GM18507 (cell line): Measurements from ENCODE around the gene SGSM2.
"Not testable (repeated sequence)": the region's sequence is repeated elsewhere in the genome, so short reads cannot be mapped to it uniquely, and the experiment has no call there.

Experiments used
- DNase-seq: peaks from one replicate; pipeline ENCODE4 v3.0.0; 2011; ENCODE audit warnings: low read depth; ENCODE audit not compliant: insufficient read length; ENCODE audit errors: extremely low spot score
- FAIRE-seq: peaks from 2 replicates; lab custom pipeline; 2011; peaks lifted over from hg19 to GRCh38; lab: Jason Lieb, UNC

The SGSM2 gene

GRCh38 chr17:2336852-2337543, at the start of gene SGSM2:
SGSM2 (plus strand) TSS chr17:2337501; CDS start chr17:2337689, 188 bp downstream.
- FAIRE-seq = peak; percentile 9
- DNase-seq = peak; percentile 60

- no peak for DNase-seq
- peak; percentile 72 for FAIRE-seq
These were observed 47.3 kb upstream of the SGSM2 start for GRCh38 chr17:2289878-2290478.

- FAIRE-seq (no peak), DNase-seq (no peak)
These were observed 45.2 kb upstream of the SGSM2 start for GRCh38 chr17:2292100-2292499.

- DNase-seq (no peak), FAIRE-seq (peak; percentile 55)
These were observed 41.7 kb upstream of the SGSM2 start for GRCh38 chr17:2295575-2295974.

GRCh38 chr17:2297023-2297422, 40.3 kb upstream of the SGSM2 start:
- no peak for FAIRE-seq
- no peak for DNase-seq

GRCh38 chr17:2299136-2299535, 38.2 kb upstream of the SGSM2 start:
- DNase-seq = no peak
- FAIRE-seq = no peak

- no peak for FAIRE-seq
These were observed 37.5 kb upstream of the SGSM2 start for GRCh38 chr17:2299756-2300155.

GRCh38 chr17:2302778-2303203, 34.5 kb upstream of the SGSM2 start:
- peak; percentile 12 for FAIRE-seq
- no peak for DNase-seq

More at GRCh38 chr17:2299756-2300155, 37.5 kb upstream of the SGSM2 start:
- no peak for DNase-seq

- DNase-seq (peak; percentile 98), FAIRE-seq (peak; percentile 67)
These were observed 33.8 kb upstream of the SGSM2 start, which contains the start of the genes SMG6 and SRR for GRCh38 chr17:2303204-2304188. SMG6 (minus strand) TSS chr17:2303785; CDS start chr17:2303720, 65 bp downstream. SRR (plus strand) TSS chr17:2303950; CDS start chr17:2315561, 11,611 bp downstream.

- no peak for DNase-seq
- no peak for FAIRE-seq
These were observed 32.4 kb upstream of the SGSM2 start for GRCh38 chr17:2304931-2305330.

- no peak for FAIRE-seq
- DNase-seq = no peak
These were observed 27.8 kb upstream of the SGSM2 start for GRCh38 chr17:2309338-2310154.

- no peak for FAIRE-seq
- no peak for DNase-seq
These were observed 24.6 kb upstream of the SGSM2 start for GRCh38 chr17:2312736-2313135.

GRCh38 chr17:2316916-2317205, 20.4 kb upstream of the SGSM2 start:
- not testable (repeated sequence) for DNase-seq, FAIRE-seq

- DNase-seq = no peak
- no peak for FAIRE-seq
These were observed 19.5 kb upstream of the SGSM2 start for GRCh38 chr17:2317796-2318195.

GRCh38 chr17:2319051-2319450, 18.2 kb upstream of the SGSM2 start:
- FAIRE-seq (no peak), DNase-seq (no peak)

GRCh38 chr17:2321399-2321798, 15.9 kb upstream of the SGSM2 start:
- no peak for FAIRE-seq
- DNase-seq = no peak

- FAIRE-seq = no peak
- DNase-seq = no peak
These were observed 13.5 kb upstream of the SGSM2 start for GRCh38 chr17:2323629-2324314.

- DNase-seq (no peak), FAIRE-seq (no peak)
These were observed 6.0 kb upstream of the SGSM2 start for GRCh38 chr17:2331303-2331702.

GRCh38 chr17:2335726-2336214, 1.5 kb upstream of the SGSM2 start:
- FAIRE-seq = peak; percentile 9
- no peak for DNase-seq
